NCI-H1436 (cell line): Measurements from ENCODE around the gene SP4.

Source experiments
- DNase-seq: peaks from one replicate; lab custom pipeline; 2025; lab: John Stamatoyannopoulos, UW

Gene SP4

GRCh38 chr7:21443149-21443841 is 15.4 kb downstream of the SP4 start:
- no peak for DNase-seq

GRCh38 chr7:21448974-21449373 is 21.1 kb downstream of the SP4 start:
- no peak for DNase-seq

GRCh38 chr7:21450076-21450475 is 22.2 kb downstream of the SP4 start:
- DNase-seq = no peak

GRCh38 chr7:21450941-21451340 is 23.1 kb downstream of the SP4 start:
- DNase-seq = no peak

- no peak for DNase-seq
Measured at GRCh38 chr7:21454182-21454581, 26.3 kb downstream of the SP4 start.

- no peak for DNase-seq
Measured at GRCh38 chr7:21454906-21455305, 27.0 kb downstream of the SP4 start.

GRCh38 chr7:21461282-21461681 is 33.4 kb downstream of the SP4 start:
- DNase-seq = no peak

GRCh38 chr7:21462081-21462480 is 34.2 kb downstream of the SP4 start:
- DNase-seq = no peak

- DNase-seq = no peak
Measured at GRCh38 chr7:21463524-21463923, 35.6 kb downstream of the SP4 start.

- DNase-seq = no peak
Measured at GRCh38 chr7:21468969-21469368, 41.1 kb downstream of the SP4 start.

- DNase-seq = no peak
Measured at GRCh38 chr7:21469894-21470293, 42.0 kb downstream of the SP4 start.

GRCh38 chr7:21472029-21472428 is 44.1 kb downstream of the SP4 start:
- DNase-seq = no peak

GRCh38 chr7:21476429-21476828 is 48.5 kb downstream of the SP4 start:
- DNase-seq = no peak

GRCh38 chr7:21480693-21481403 is 53.0 kb downstream of the SP4 start:
- DNase-seq = no peak

- no peak for DNase-seq
Measured at GRCh38 chr7:21486511-21486910, 58.6 kb downstream of the SP4 start.

- no peak for DNase-seq
Measured at GRCh38 chr7:21495731-21496130, 67.8 kb downstream of the SP4 start.

- no peak for DNase-seq
Measured at GRCh38 chr7:21497072-21497471, 69.2 kb downstream of the SP4 start.

- DNase-seq = no peak
Measured at GRCh38 chr7:21500117-21500832, 72.4 kb downstream of the SP4 start.

- DNase-seq = no peak
Measured at GRCh38 chr7:21504021-21504420, 76.1 kb downstream of the SP4 start.

GRCh38 chr7:21507627-21508343 is 79.9 kb downstream of the SP4 start:
- no peak for DNase-seq

GRCh38 chr7:21508538-21508937 is 80.7 kb downstream of the SP4 start:
- no peak for DNase-seq

GRCh38 chr7:21514062-21514461 is 86.2 kb downstream of the SP4 start:
- DNase-seq = no peak

GRCh38 chr7:21524680-21525079 is 96.8 kb downstream of the SP4 start:
- no peak for DNase-seq
